HepG2 (cell line): ENCODE measurements around the gene PRELID2. TPM values are rescaled to one million over a fixed set of nuclear protein-coding genes. Genes with fewer than 3 reads are reported as not detected.

ENCODE experiments used
- ATAC-seq: fragments of 200-7000 bp; cut with Tn5 transposase; 3 replicates; pipeline ENCODE4 v1.9.1; 2020; ENCODE audit warnings: mild to moderate bottlenecking, moderate library complexity
- BruUV-seq: library from RNA; stranded (reverse); fragments of 400-500 nt; replicated peaks from 2 replicates; lab custom pipeline; 2021; lab: Mats Ljungman, UMichigan
- CTCF ChIA-PET: fragments of 300-600 bp; formaldehyde crosslinking; extraction: SDS; loops from one replicate; lab custom pipeline; 2021; ENCODE audit warnings: low total read pairs, inconsistent platforms, low intra/inter-chr PET ratio; lab: Yijun Ruan, JAX
- POLR2A ChIA-PET: fragments of 350-600 bp; sonication (Branson Sonifier 250); formaldehyde crosslinking; loops from one replicate; lab custom pipeline; 2020; ENCODE audit warnings: antibody characterized with exemption, inconsistent platforms; lab: Yijun Ruan, JAX
- DNase-seq: peaks from one replicate; pipeline ENCODE4 v3.0.0-alpha.2; 2015; ENCODE audit warnings: low spot score
- FAIRE-seq: peaks from 3 replicates; lab custom pipeline; 2011; peaks lifted over from hg19 to GRCh38; lab: Jason Lieb, UNC
- H2AFZ ChIP-seq: one replicate; pipeline ENCODE4 v1.6.1; 2011; ENCODE audit warnings: low read length, inconsistent platforms
- H3K27ac ChIP-seq: fragments of 300-600 bp; 3 replicates; pipeline ENCODE4 v1.8.0; 2011; ENCODE audit warnings: mixed run types, mild to moderate bottlenecking, mixed read lengths, low read length, inconsistent platforms; ENCODE audit not compliant: insufficient read depth; ENCODE audit errors: extremely low read length
- H3K27me3 ChIP-seq, 2 experiments: fragments of 200-600 bp in 1 of 2; 2 replicates in 1 of 2; 3 replicates in 1 of 2; pipeline versions ENCODE4 v1.6.0 to v1.8.0; 2011; ENCODE audit warnings: low read length in 2 of 2, mild to moderate bottlenecking in 2 of 2, moderate library complexity in 2 of 2, inconsistent platforms in 1 of 2; ENCODE audit not compliant: insufficient read depth in 2 of 2, control insufficient read depth in 1 of 2
- H3K36me3 ChIP-seq, 2 experiments: fragments of 200-600 bp in 1 of 2; replicated peaks in 1 of 2; 2 replicates in 1 of 2; 3 replicates in 1 of 2; pipeline versions ENCODE4 v1.5.1 to v1.8.0; 2011; ENCODE audit warnings: low read length in 2 of 2, inconsistent platforms in 1 of 2; ENCODE audit not compliant: insufficient read depth in 2 of 2, control insufficient read depth in 1 of 2
- H3K4me1 ChIP-seq: 2 replicates; pipeline ENCODE4 v1.5.1; 2012; ENCODE audit warnings: low read length, inconsistent platforms; ENCODE audit not compliant: insufficient read depth
- H3K4me2 ChIP-seq: 2 replicates; pipeline ENCODE4 v1.6.0; 2011; ENCODE audit warnings: low read depth, low read length, inconsistent platforms
- H3K4me3 ChIP-seq, 3 experiments: fragments of 200-600 bp in 1 of 3; sonication (generic), shearing (Covaris generic) in 1 of 3; replicated peaks in 1 of 3; 2 replicates each; pipeline ENCODE4 v1.5.1; 2011 to 2016; ENCODE audit warnings: low read length in 3 of 3, inconsistent platforms in 2 of 3, low read depth in 2 of 3, mild to moderate bottlenecking in 2 of 3, control low read depth in 1 of 3, mixed read lengths in 1 of 3; ENCODE audit not compliant: insufficient read depth in 1 of 3
- H3K79me2 ChIP-seq: one replicate; pipeline ENCODE4 v1.6.1; 2011; ENCODE audit warnings: low read length, inconsistent platforms; ENCODE audit not compliant: insufficient read depth
- H3K9ac ChIP-seq: 2 replicates; pipeline ENCODE4 v1.6.0; 2011; ENCODE audit warnings: mild to moderate bottlenecking, low read depth, low read length, inconsistent platforms; ENCODE audit not compliant: insufficient read depth
- H3K9me3 ChIP-seq: 2 replicates; pipeline ENCODE4 v1.5.1; 2012; ENCODE audit warnings: mild to moderate bottlenecking, low read length
- H4K20me1 ChIP-seq: 2 replicates; pipeline ENCODE4 v1.6.0; 2011; ENCODE audit warnings: inconsistent platforms, mild to moderate bottlenecking, low read length, moderate library complexity; ENCODE audit not compliant: insufficient read depth
- BCLAF1 ChIP-seq: fragments of 450-650 bp; IDR thresholded peaks from 2 replicates; pipeline ENCODE4 v1.6.1; 2017; ENCODE audit warnings: mild to moderate bottlenecking
- CBX2 ChIP-seq, 2 experiments: fragments of 200-600 bp in 1 of 2; sonication (generic); formaldehyde crosslinking in 1 of 2; IDR thresholded peaks; 2 replicates each; pipeline versions ENCODE4 v1.7.0 to v1.8.1; 2018 to 2022; ENCODE audit warnings: low read depth in 2 of 2, low read length in 1 of 2, mild to moderate bottlenecking in 1 of 2, missing genetic modification reagents in 1 of 2
- CREB3 ChIP-seq: sonication (generic); formaldehyde crosslinking; IDR thresholded peaks from 2 replicates; pipeline ENCODE4 v1.5.0; 2020; ENCODE audit warnings: missing genetic modification reagents
- GATA4 ChIP-seq: sonication (generic); IDR thresholded peaks from 2 replicates; pipeline ENCODE4 v1.6.1; 2016; ENCODE audit warnings: antibody characterized with exemption, low read depth, borderline replicate concordance
- KDM6A ChIP-seq: IDR thresholded peaks from 2 replicates; pipeline ENCODE4 v1.6.1; 2016; ENCODE audit warnings: low read depth
- NFE2L1 ChIP-seq: sonication (generic); formaldehyde crosslinking; IDR thresholded peaks from 2 replicates; pipeline ENCODE4 v1.4.0; 2020; ENCODE audit warnings: missing genetic modification reagents, mild to moderate bottlenecking, borderline replicate concordance
- PHB2 ChIP-seq: fragments of 450-650 bp; IDR thresholded peaks from 2 replicates; pipeline ENCODE4 v1.6.1; 2018; ENCODE audit not compliant: partially characterized antibody
- RFX1 ChIP-seq: fragments of 450-650 bp; IDR thresholded peaks from 2 replicates; pipeline ENCODE4 v1.6.1; 2017
- SRSF9 ChIP-seq: fragments of 200-400 bp; formaldehyde crosslinking; IDR thresholded peaks from 2 replicates; pipeline ENCODE4 v1.6.1; 2018; ENCODE audit warnings: borderline replicate concordance, mild to moderate bottlenecking, low read depth, low read length; ENCODE audit not compliant: insufficient read depth, poor library complexity, severe bottlenecking
- TOE1 ChIP-seq: sonication (generic); formaldehyde crosslinking; IDR thresholded peaks from 2 replicates; pipeline ENCODE4 v1.4.0; 2020; ENCODE audit warnings: mild to moderate bottlenecking, missing genetic modification reagents
- ZFP90 ChIP-seq: sonication (generic); formaldehyde crosslinking; IDR thresholded peaks from 2 replicates; pipeline ENCODE4 v1.8.0; 2022; ENCODE audit warnings: missing genetic modification reagents, mild to moderate bottlenecking, inconsistent platforms, borderline replicate concordance
- WGBS: methylation state at CpG from one replicate; pipeline ENCODE4 v1.1.6; 2017; ENCODE audit warnings: low lambda C conversion rate; 5-methylcytosine and 5-hydroxymethylcytosine counted together
- in situ Hi-C: cut with HindIII; loops from 2 replicates; pipeline ENCODE4 v1.10.0; 2017; ENCODE audit warnings: low pct_unique_long_range_greater_than_20kb; ENCODE audit not compliant: extremely low pct_ligation_motif_present
- intact Hi-C: fragments of 100-400 bp; cut with micrococcal nuclease; formaldehyde crosslinking; loops from one replicate; pipeline ENCODE4 v1.10.0; 2022; ENCODE audit not compliant: unreplicated experiment
- polyA plus RNA-seq, 8 experiments: library from polyadenylated mRNA; depleted of rRNA in 3 of 8; stranded (reverse) in 7 of 8; unstranded in 1 of 8; fragments of >200 nt; fragmentation: Illumina TruSeq in 4 of 8; extraction: Trizol in 4 of 8; gene quantifications; 2 replicates each; pipeline versions ENCODE4 v1.2.1 to v1.2.3, GENCODE V29; 2011 to 2016; ENCODE audit warnings: low read depth in 4 of 8, missing spikeins in 1 of 8, mixed read lengths in 1 of 8; ENCODE audit not compliant: insufficient read depth in 1 of 8
- total RNA-seq, 5 experiments: library from RNA; depleted of rRNA; stranded (reverse); fragments of >200 nt; fragmentation: Illumina TruSeq; extraction: Trizol; gene quantifications; 2 replicates each; pipeline ENCODE4 v1.2.3, GENCODE V29; 2016; ENCODE audit warnings: low read depth in 1 of 5

PRELID2 gene
- total and polyA plus RNA-seq, 2 of the 13 experiments (the other 11 are each of a cell fraction or from before 2014, with no cell fraction given), result 10.0 to 22.9 TPM

- TF ChIP-seq BCLAF1 (no peak), TOE1 (CRISPR knock-in tag) (no peak)
- TF ChIP-seq, all 625 proteins: peak for 2
Observed at GRCh38 chr5:145718956-145719355, 116.2 kb downstream of the PRELID2 start (continued).

GRCh38 chr5:145715412-145715811 lies 119.7 kb downstream of the PRELID2 start:
- FAIRE-seq (no peak), ATAC-seq (no peak), DNase-seq (no peak)
- WGBS, result 80% methylated on average over 1 of the region's 1 CpG
- CTCF ChIA-PET, result no interaction called here
- Histone ChIP-seq H2AFZ (no peak overlapping the region), H3K4me2 (no peak overlapping the region), H3K27ac (no peak overlapping the region), H3K36me3 (no peaks in the 10 kb centered on the region), H3K9ac (no peak overlapping the region), H3K9me3 (no peaks in the 10 kb centered on the region), H3K79me2 (no peaks in the 10 kb centered on the region), H3K27me3 (no peaks in the 10 kb centered on the region), H3K4me3 (no peak overlapping the region), H4K20me1 (no peaks in the 10 kb centered on the region), H3K4me1 (no peaks in the 10 kb centered on the region)
- TF ChIP-seq PHB2 (no peak), RFX1 (no peak), KDM6A (no peak), CREB3 (CRISPR knock-in tag) (no peak), ZFP90 (CRISPR knock-in tag) (no peak), NFE2L1 (CRISPR knock-in tag) (no peak), GATA4 (no peak), CBX2 (IDR thresholded peaks at IDR 0.05; ENCODE audit: low read depth, low read length) (no peak), CBX2 (CRISPR knock-in tag; IDR thresholded peaks at IDR 0.05; ENCODE audit: low read depth) (no peak), SRSF9 (no peak)
- POLR2A ChIA-PET, result no interaction called here
- intact Hi-C loops, result no loop called here
- BruUV-seq, result no TSS peak
- in situ Hi-C loops, result no loop called here
